Astrocyte of the spinal cord (primary cell): ENCODE results near the gene NMNAT3.

Source experiments
- DNase-seq: peaks from one replicate; pipeline ENCODE4 v3.0.0; 2011; ENCODE audit warnings: low read depth, low spot score
- H3K4me3 ChIP-seq: 2 replicates; pipeline ENCODE4 v1.5.1; 2011; ENCODE audit warnings: low read depth, mild to moderate bottlenecking, low read length, moderate library complexity
- in situ Hi-C: cut with HindIII; loops from 2 replicates; pipeline ENCODE4 v1.10.0; 2017; ENCODE audit warnings: low sequenced_read_pairs
- TF ChIP-seq, protein P1 (sequence below): IDR thresholded peaks from 2 replicates; pipeline ENCODE4 v1.5.1; 2012; ENCODE audit warnings: low read depth, mild to moderate bottlenecking, low read length, inconsistent platforms

The NMNAT3 gene

DNA sequence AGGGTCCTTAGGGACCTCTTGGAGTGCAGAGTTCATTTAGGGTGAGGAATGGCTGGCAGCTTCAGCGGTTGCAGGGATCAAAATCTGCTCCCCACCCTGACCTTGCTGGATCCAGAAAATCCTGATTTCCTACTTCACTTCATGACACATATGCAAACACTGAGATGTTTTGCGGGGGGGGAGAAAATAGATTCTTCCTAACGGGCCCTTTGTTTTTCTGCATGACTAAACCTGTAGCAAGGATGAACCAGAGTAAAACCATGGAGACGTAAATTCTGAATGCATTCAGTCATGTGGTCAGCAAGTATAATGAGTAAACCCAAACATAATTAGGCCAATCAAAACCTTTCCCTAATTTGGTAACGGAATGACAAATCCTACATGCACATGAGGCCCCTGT is 118.2 kb downstream of the NMNAT3 start:
- TF ChIP-seq, protein P1, sequence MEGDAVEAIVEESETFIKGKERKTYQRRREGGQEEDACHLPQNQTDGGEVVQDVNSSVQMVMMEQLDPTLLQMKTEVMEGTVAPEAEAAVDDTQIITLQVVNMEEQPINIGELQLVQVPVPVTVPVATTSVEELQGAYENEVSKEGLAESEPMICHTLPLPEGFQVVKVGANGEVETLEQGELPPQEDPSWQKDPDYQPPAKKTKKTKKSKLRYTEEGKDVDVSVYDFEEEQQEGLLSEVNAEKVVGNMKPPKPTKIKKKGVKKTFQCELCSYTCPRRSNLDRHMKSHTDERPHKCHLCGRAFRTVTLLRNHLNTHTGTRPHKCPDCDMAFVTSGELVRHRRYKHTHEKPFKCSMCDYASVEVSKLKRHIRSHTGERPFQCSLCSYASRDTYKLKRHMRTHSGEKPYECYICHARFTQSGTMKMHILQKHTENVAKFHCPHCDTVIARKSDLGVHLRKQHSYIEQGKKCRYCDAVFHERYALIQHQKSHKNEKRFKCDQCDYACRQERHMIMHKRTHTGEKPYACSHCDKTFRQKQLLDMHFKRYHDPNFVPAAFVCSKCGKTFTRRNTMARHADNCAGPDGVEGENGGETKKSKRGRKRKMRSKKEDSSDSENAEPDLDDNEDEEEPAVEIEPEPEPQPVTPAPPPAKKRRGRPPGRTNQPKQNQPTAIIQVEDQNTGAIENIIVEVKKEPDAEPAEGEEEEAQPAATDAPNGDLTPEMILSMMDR: no peak
- in situ Hi-C loops: loop anchor here (25.0 kb wide), 1 partner anchor 122 kb away; no protein-coding TSS in a partner anchor
- no peak overlapping the region for H3K4me3 ChIP-seq
- peak; percentile 83 for DNase-seq

DNA sequence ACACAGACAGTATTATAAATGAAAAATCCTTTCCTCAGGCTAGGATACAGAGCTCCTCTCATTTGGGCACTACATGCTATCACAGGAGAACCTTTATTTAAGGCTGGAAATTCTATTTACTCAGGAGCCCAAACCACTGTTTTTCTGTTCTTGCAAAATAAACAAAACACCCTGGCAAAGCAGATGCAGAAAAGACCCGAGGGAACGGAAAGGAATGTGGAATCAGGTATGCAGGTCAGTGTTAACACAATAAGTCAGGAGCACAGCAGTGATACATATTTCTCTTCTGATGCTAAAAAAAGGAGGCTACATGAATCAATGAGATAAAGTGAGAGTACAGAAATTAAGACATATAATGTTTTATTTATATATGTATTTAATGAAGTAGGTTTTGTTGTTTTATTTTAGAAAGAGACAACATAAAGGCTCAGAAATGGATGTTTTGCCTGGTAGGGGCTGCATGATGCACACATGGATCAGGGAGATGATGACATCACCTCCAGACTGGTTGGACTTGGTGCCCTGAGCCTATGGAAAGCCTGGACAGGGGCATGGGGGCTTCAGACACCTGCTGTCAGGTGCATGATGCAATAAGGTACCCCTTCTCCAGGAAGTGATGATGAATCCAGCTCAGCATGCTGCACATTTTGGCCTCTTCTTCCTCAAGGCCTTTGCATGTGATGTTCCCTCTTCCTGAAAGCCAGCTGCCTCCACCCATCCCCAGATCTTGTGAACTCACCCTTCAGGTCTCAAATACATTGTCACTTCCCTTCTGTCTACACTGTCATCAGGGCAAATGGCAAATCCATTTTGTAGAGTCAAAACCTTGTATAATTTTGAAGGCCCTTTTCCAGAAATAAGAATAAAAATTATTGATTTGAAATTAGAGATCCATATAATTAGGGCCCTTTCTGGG is 119.2 kb downstream of the NMNAT3 start:
- H3K4me3 ChIP-seq: no peak overlapping the region
- in situ Hi-C loops: loop anchor here (25.0 kb wide), 1 partner anchor 121 kb away; no protein-coding TSS in a partner anchor
- TF ChIP-seq, protein P1: no peak
- DNase-seq: no peak

DNA sequence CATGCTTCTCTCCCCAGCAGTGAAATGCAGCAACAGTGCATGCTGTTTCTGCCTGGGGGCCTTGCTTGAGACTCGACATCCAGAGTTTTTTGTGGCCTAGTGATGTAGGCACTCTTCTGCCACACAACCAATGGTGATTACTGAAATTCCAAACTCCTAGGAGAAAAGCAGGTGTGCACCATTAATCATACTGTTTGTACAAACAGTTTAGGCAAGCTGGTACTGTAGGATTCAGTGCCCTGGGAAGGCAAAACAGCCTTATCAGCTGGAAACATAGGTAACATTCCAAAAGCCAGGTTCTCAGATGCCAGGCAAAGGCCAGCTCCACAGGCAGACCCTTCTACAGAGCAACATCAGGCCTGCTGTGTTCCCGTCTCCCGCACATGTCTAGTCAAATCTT is 120.7 kb downstream of the NMNAT3 start:
- in situ Hi-C loops: loop anchor here (25.0 kb wide), 1 partner anchor 120 kb away; no protein-coding TSS in a partner anchor
- no peak for DNase-seq
- TF ChIP-seq, protein P1: no peak
- H3K4me3 ChIP-seq: no peak overlapping the region

DNA sequence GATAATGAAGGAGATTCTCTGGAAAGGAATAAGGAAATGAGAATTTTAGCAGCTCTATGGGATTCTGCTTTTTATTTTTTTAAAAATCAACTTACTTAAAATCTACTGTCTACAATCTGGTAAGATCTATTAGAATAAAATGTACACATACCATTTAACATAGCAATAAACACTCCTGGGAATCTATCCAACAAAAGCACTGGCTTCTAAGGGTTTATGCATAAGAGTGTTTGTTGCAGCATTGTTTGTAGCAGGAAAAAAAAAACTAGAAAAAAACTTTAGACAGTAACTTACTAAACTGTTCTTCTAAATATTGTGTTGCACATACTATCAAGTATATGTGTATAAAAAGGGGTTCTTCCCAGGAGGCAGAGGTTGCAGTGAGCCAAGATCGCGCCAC is 122.5 kb downstream of the NMNAT3 start:
- TF ChIP-seq, protein P1: no peak
- peak; percentile 73 for DNase-seq
- in situ Hi-C loops: loop anchor here (25.0 kb wide), 1 partner anchor 118 kb away; no protein-coding TSS in a partner anchor

DNA sequence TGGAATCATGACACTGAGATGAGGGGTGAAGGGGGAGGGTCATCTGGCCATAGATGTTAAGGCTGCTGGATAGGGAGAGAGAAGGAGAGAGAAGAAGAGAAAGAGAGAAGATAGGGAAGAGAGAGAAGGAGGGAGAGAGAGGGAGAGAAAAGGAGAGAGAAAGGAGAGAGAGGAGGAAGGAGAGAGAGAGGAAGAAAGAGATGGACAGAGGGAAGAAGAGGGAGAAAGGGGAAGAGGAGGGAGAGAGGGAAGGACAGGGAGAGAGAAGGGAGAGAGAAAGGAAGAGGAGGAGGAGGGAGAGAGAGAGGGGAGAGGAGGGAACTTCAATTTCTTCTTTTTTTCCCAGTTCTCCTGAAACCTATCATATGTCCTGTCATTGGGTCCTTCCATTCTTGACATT is 123.1 kb downstream of the NMNAT3 start:
- H3K4me3 ChIP-seq: no peak overlapping the region
- in situ Hi-C loops: loop anchor here (25.0 kb wide), 1 partner anchor 117 kb away; no protein-coding TSS in a partner anchor
- DNase-seq: no peak
- TF ChIP-seq, protein P1: no peak

More for the DNA sequence above, 122.5 kb downstream of the NMNAT3 start:
- H3K4me3 ChIP-seq: no peak overlapping the region

DNA sequence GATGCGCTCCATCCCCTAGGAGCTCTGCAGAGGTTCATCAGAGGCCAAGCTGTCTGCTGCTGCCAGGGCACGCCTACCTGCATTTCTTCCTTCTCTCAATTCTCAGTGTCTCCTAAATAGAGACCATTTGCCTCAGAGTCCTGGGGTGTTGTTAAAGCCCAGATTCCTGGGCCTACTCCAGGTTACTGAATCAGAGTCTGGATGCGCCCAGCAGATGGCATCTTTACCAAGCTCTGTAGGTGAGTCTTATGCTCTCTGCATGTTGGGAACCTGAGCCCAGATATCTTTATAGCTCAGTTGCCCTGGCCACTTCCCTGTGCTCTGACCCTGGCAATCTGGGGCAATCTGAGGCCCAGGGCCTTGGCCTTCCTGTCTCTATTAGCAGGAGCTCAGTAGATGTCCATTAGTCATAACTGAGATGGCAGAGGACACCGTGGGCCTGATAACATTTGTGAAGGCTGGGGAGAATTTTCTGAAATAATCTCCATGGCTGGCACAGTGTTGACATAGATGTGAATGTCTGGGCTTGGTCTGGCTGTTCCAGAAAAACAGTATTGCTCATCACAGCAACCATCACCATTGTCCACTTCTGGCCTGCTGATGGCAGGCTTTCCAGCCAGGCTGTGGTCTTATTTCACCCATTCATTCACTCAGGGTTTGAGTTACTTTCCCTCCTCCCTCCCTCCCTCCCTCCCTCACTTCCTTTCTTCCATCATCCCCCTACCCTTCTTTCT is 125.0 kb downstream of the NMNAT3 start:
- in situ Hi-C loops: loop anchor here (25.0 kb wide), 1 partner anchor 115 kb away; no protein-coding TSS in a partner anchor
- no peak overlapping the region for H3K4me3 ChIP-seq
- TF ChIP-seq, protein P1: no peak
- no peak for DNase-seq
